Mesenchymal stem cell (in vitro differentiated cells and primary cell): ENCODE measurements around the gene RAP1GAP.
"Not testable (repeated sequence)": the region's sequence is repeated elsewhere in the genome, so short reads cannot be mapped to it uniquely, and the experiment has no call there.

ENCODE experiments used
- DNase-seq: peaks from one replicate; pipeline ENCODE4 v3.0.0-alpha.2; 2013
- H2AFZ ChIP-seq: one replicate; pipeline ENCODE4 v1.6.1; 2013; ENCODE audit warnings: low read depth, mild to moderate bottlenecking, control low read depth, inconsistent platforms, low read length, moderate library complexity
- H2AK5ac ChIP-seq: 2 replicates; pipeline ENCODE4 v1.6.1; 2013; ENCODE audit warnings: low read length, moderate library complexity, mild to moderate bottlenecking, inconsistent platforms; ENCODE audit not compliant: severe bottlenecking
- H2BK120ac ChIP-seq: one replicate; pipeline ENCODE4 v1.6.1; 2013; ENCODE audit warnings: low read depth, mild to moderate bottlenecking, inconsistent platforms, low read length, moderate library complexity
- H2BK12ac ChIP-seq, 2 experiments: one replicate each; pipeline ENCODE4 v1.6.1; 2013; ENCODE audit warnings: inconsistent platforms in 2 of 2, low read length in 2 of 2, mild to moderate bottlenecking in 2 of 2, moderate library complexity in 2 of 2, control low read depth in 1 of 2
- H2BK15ac ChIP-seq: one replicate; pipeline ENCODE4 v1.6.1; 2013; ENCODE audit warnings: mild to moderate bottlenecking, low read depth, inconsistent platforms; ENCODE audit not compliant: poor library complexity, severe bottlenecking
- H2BK5ac ChIP-seq: 2 replicates; pipeline ENCODE4 v1.6.1; 2013; ENCODE audit warnings: low read depth, mild to moderate bottlenecking, low read length, control low read depth, inconsistent platforms; ENCODE audit not compliant: poor library complexity, severe bottlenecking
- H3K14ac ChIP-seq, 2 experiments: one replicate each; pipeline ENCODE4 v1.6.1; 2013; ENCODE audit warnings: inconsistent platforms in 2 of 2, low read length in 2 of 2, control low read depth in 1 of 2, mild to moderate bottlenecking in 1 of 2, moderate library complexity in 1 of 2
- H3K18ac ChIP-seq, 2 experiments: one replicate each; pipeline ENCODE4 v1.6.1; 2013; ENCODE audit warnings: inconsistent platforms in 2 of 2, low read length in 2 of 2, control low read depth in 1 of 2, low read depth in 1 of 2, mild to moderate bottlenecking in 1 of 2
- H3K23ac ChIP-seq, 2 experiments: one replicate each; pipeline ENCODE4 v1.6.1; 2013; ENCODE audit warnings: inconsistent platforms in 2 of 2, low read length in 2 of 2, mild to moderate bottlenecking in 2 of 2, moderate library complexity in 2 of 2, control low read depth in 1 of 2
- H3K27ac ChIP-seq: 2 replicates; pipeline ENCODE4 v1.5.1; 2013; ENCODE audit warnings: mild to moderate bottlenecking, moderate library complexity, low read length, control low read depth, inconsistent platforms; ENCODE audit not compliant: poor library complexity, severe bottlenecking
- H3K27me3 ChIP-seq, 2 experiments: 2 replicates each; pipeline versions ENCODE4 v1.6.1 to v1.7.0; 2013; ENCODE audit warnings: low read length in 2 of 2, mild to moderate bottlenecking in 2 of 2, moderate library complexity in 2 of 2, control low read depth in 1 of 2, inconsistent platforms in 1 of 2; ENCODE audit not compliant: control insufficient read depth in 1 of 2, insufficient read depth in 1 of 2
- H3K36me3 ChIP-seq, 2 experiments: 2 replicates each; pipeline versions ENCODE4 v1.6.1 to v1.7.0; 2013; ENCODE audit warnings: low read length in 2 of 2, control low read depth in 1 of 2, inconsistent platforms in 1 of 2, low read depth in 1 of 2, mild to moderate bottlenecking in 1 of 2; ENCODE audit not compliant: insufficient read depth in 2 of 2, control insufficient read depth in 1 of 2
- H3K4ac ChIP-seq, 2 experiments: one replicate each; pipeline ENCODE4 v1.6.1; 2013; ENCODE audit warnings: inconsistent platforms in 2 of 2, low read length in 2 of 2, mild to moderate bottlenecking in 2 of 2, moderate library complexity in 2 of 2, control low read depth in 1 of 2, low read depth in 1 of 2
- H3K4me1 ChIP-seq: 2 replicates; pipeline ENCODE4 v1.6.1; 2013; ENCODE audit warnings: low read depth, low read length, control low read depth; ENCODE audit not compliant: control insufficient read depth, insufficient read depth
- H3K4me2 ChIP-seq: 2 replicates; pipeline ENCODE4 v1.6.1; 2013; ENCODE audit warnings: low read length, mild to moderate bottlenecking, inconsistent platforms; ENCODE audit not compliant: poor library complexity, severe bottlenecking
- H3K4me3 ChIP-seq, 2 experiments: 2 replicates each; pipeline versions ENCODE4 v1.5.1 to v1.7.0; 2013; ENCODE audit warnings: low read length in 2 of 2, mild to moderate bottlenecking in 2 of 2, control low read depth in 1 of 2, low read depth in 1 of 2; ENCODE audit not compliant: insufficient read depth in 1 of 2
- H3K79me1 ChIP-seq: replicated peaks from 2 replicates; pipeline ENCODE4 v1.6.1; 2013; ENCODE audit warnings: mild to moderate bottlenecking, control low read depth, low read length, inconsistent platforms; ENCODE audit not compliant: poor library complexity, severe bottlenecking
- H3K9ac ChIP-seq: 2 replicates; pipeline ENCODE4 v1.7.0; 2013; ENCODE audit warnings: mild to moderate bottlenecking, low read length, moderate library complexity
- H3K9me3 ChIP-seq: 2 replicates; pipeline ENCODE4 v1.7.0; 2013; ENCODE audit warnings: mild to moderate bottlenecking, low read length; ENCODE audit not compliant: control insufficient read depth
- H4K8ac ChIP-seq: one replicate; pipeline ENCODE4 v1.6.1; 2013; ENCODE audit warnings: inconsistent platforms, mild to moderate bottlenecking, low read length, moderate library complexity
- H4K91ac ChIP-seq: one replicate; pipeline ENCODE4 v1.6.1; 2013; ENCODE audit warnings: mild to moderate bottlenecking, low read length, inconsistent platforms
- WGBS: methylation state at CpG from one replicate; pipeline ENCODE4 v1.1.7; 2013; ENCODE audit warnings: mixed read lengths; 5-methylcytosine and 5-hydroxymethylcytosine counted together

RAP1GAP gene

GRCh38 chr1:21677168-21677567, 8.0 kb upstream of the RAP1GAP start:
- Histone ChIP-seq H2BK12ac (no peak overlapping the region), H3K9me3 (no peaks in the 10 kb centered on the region), H3K79me1 (peaks cover 3% of the 10 kb centered on the region), H3K27me3 (peaks cover 0 to 4% of the 10 kb centered on the region in 2 experiments), H3K14ac (no peak overlapping the region), H2AFZ (no peak overlapping the region), H3K23ac (no peak overlapping the region), H3K4me3 (no peak overlapping the region), H3K4me1 (peaks cover 14% of the 10 kb centered on the region), H3K27ac (no peak overlapping the region), H3K4ac (no peak overlapping the region), H3K4me2 (no peak overlapping the region), H3K36me3 (peaks cover 10 to 51% of the 10 kb centered on the region in 2 experiments), H4K8ac (no peak overlapping the region), H2AK5ac (no peak overlapping the region), H3K18ac (no peak overlapping the region), H2BK5ac (no peak overlapping the region), H4K91ac (no peak overlapping the region), H2BK15ac (no peak overlapping the region), H3K9ac (no peak overlapping the region), H2BK120ac (no peak overlapping the region)
- WGBS = 97% methylated on average over 5 of the region's 6 CpGs
- DNase-seq = no peak

GRCh38 chr1:21674957-21675356, 5.8 kb upstream of the RAP1GAP start:
- Histone ChIP-seq H2BK12ac (no peak overlapping the region), H3K9ac (no peak overlapping the region), H3K36me3 (peaks cover 6 to 37% of the 10 kb centered on the region in 2 experiments), H2BK5ac (no peak overlapping the region), H3K14ac (no peak overlapping the region), H3K4me3 (no peak overlapping the region), H3K4ac (no peak overlapping the region), H2BK120ac (no peak overlapping the region), H3K23ac (no peak overlapping the region), H2AK5ac (no peak overlapping the region), H3K27me3 (peaks cover 10 to 25% of the 10 kb centered on the region in 2 experiments), H3K4me1 (peaks cover 16% of the 10 kb centered on the region), H4K8ac (no peak overlapping the region), H3K18ac (no peak overlapping the region), H3K79me1 (peaks cover 3% of the 10 kb centered on the region), H4K91ac (no peak overlapping the region), H3K27ac (no peak overlapping the region), H2AFZ (no peak overlapping the region), H3K9me3 (no peaks in the 10 kb centered on the region), H3K4me2 (no peak overlapping the region), H2BK15ac (no peak overlapping the region)
- DNase-seq = no peak
- WGBS = 95% methylated on average over 10 of the region's 10 CpGs

GRCh38 chr1:21673853-21674252, 4.7 kb upstream of the RAP1GAP start:
- not testable (repeated sequence) for H3K4me3 ChIP-seq, H3K23ac ChIP-seq, H3K4ac ChIP-seq, H3K9me3 ChIP-seq, H3K18ac ChIP-seq, H2AK5ac ChIP-seq, H3K14ac ChIP-seq, H2BK12ac ChIP-seq, H3K27ac ChIP-seq, H3K79me1 ChIP-seq, H2BK5ac ChIP-seq, H2BK120ac ChIP-seq, H3K4me2 ChIP-seq, H2BK15ac ChIP-seq, DNase-seq, H4K91ac ChIP-seq, H4K8ac ChIP-seq, H2AFZ ChIP-seq
- H3K4me1 ChIP-seq = peaks cover 25% of the 10 kb centered on the region
- peaks cover 19 to 33% of the 10 kb centered on the region in 2 experiments for H3K27me3 ChIP-seq
- H3K9ac ChIP-seq = peak overlapping the region; percentile 72
- 94% methylated on average over 7 of the region's 7 CpGs for WGBS
- H3K36me3 ChIP-seq = peaks cover 6 to 27% of the 10 kb centered on the region in 2 experiments

GRCh38 chr1:21673277-21673780, 4.2 kb upstream of the RAP1GAP start:
- Histone ChIP-seq H3K9me3 (no peaks in the 10 kb centered on the region), H3K18ac (no peak overlapping the region), H3K23ac (no peak overlapping the region), H2AK5ac (no peak overlapping the region), H3K4ac (no peak overlapping the region), H3K27me3 (peaks cover 24 to 38% of the 10 kb centered on the region in 2 experiments), H2BK15ac (no peak overlapping the region), H3K4me1 (peaks cover 30% of the 10 kb centered on the region), H3K4me3 (peak overlapping the region in 1 of 2 experiments; percentile 0), H3K27ac (no peak overlapping the region), H3K79me1 (peaks cover 3% of the 10 kb centered on the region), H4K91ac (no peak overlapping the region), H2BK12ac (peak overlapping the region in 1 of 2 experiments; percentile 1), H3K14ac (no peak overlapping the region), H2AFZ (no peak overlapping the region), H2BK5ac (no peak overlapping the region), H3K4me2 (no peak overlapping the region), H3K9ac (peak overlapping the region; percentile 72), H3K36me3 (peaks cover 3 to 21% of the 10 kb centered on the region in 2 experiments), H4K8ac (no peak overlapping the region), H2BK120ac (no peak overlapping the region)
- peak; percentile 30 for DNase-seq
- WGBS = 46% methylated on average over 9 of the region's 9 CpGs
